Thyroid gland (tissue), 4 donors: Measurements from ENCODE around the gene SETD1A. TPM values are rescaled to one million over a fixed set of nuclear protein-coding genes. Genes with fewer than 3 reads are reported as not detected.

Experiments used
- DNase-seq, 2 donors: peaks; one replicate each; pipeline ENCODE4 v3.0.0-alpha.2; 2019
- H3K27ac ChIP-seq, 3 donors: fragments of 200-600 bp; sonication (generic); 1 replicate in 2 of 3; 2 replicates in 1 of 3; pipeline ENCODE4 v1.5.1; 2016 to 2019; ENCODE audit warnings: mild to moderate bottlenecking in 1 of 3, moderate library complexity in 1 of 3
- H3K27me3 ChIP-seq: fragments of 200-600 bp; sonication (generic); one replicate; pipeline ENCODE4 v1.5.1; 2019
- H3K36me3 ChIP-seq, 2 donors: fragments of 200-600 bp; sonication (generic); one replicate each; pipeline ENCODE4 v1.5.1; 2016 to 2019
- H3K4me1 ChIP-seq, 2 donors: fragments of 200-600 bp; sonication (generic); one replicate each; pipeline ENCODE4 v1.5.1; 2017 to 2019
- H3K4me3 ChIP-seq, 3 donors: fragments of 200-600 bp; sonication (generic); replicated peaks in 1 of 3; 1 replicate in 2 of 3; 2 replicates in 1 of 3; pipeline ENCODE4 v1.5.1; 2016; ENCODE audit warnings: mild to moderate bottlenecking in 1 of 3
- H3K9me3 ChIP-seq: fragments of 200-600 bp; sonication (generic); one replicate; pipeline ENCODE4 v1.5.1; 2017
- POLR2A ChIP-seq, 2 donors: fragments of 450-650 bp; IDR thresholded peaks; one replicate each; pipeline ENCODE4 v1.6.1; 2017; ENCODE audit warnings: antibody characterized with exemption in 2 of 2, mild to moderate bottlenecking in 2 of 2, moderate library complexity in 1 of 2
- WGBS, 2 donors: methylation state at CpG; one replicate each; pipeline ENCODE4 v1.1.5; 2017; 5-methylcytosine and 5-hydroxymethylcytosine counted together
- intact Hi-C: fragments of 100-400 bp; cut with DNase I; formaldehyde crosslinking; loops from one replicate; pipeline ENCODE4 v1.15.1; 2023
- total RNA-seq, 4 donors: library from RNA; depleted of rRNA; stranded (reverse); fragments of >200 nt; gene quantifications; one replicate each; pipeline ENCODE4 v1.2.3, GENCODE V29; 2016
- TF ChIP-seq, protein P1 (sequence below), 6 experiments: fragments of 200-600 bp in 3 of 6; fragments of 450-650 bp in 3 of 6; sonication (generic) in 3 of 6; IDR thresholded peaks; one replicate each; pipeline ENCODE4 v1.5.1; 2016 to 2019; ENCODE audit warnings: antibody characterized with exemption in 6 of 6, mild to moderate bottlenecking in 2 of 6, inconsistent platforms in 1 of 6, moderate library complexity in 1 of 6

Gene SETD1A
- total RNA-seq, result 10 to 100 TPM in 2 of 4 donors, 1 to 10 TPM in 2; 7.7 to 11.4 (median 9.2) TPM

DNA sequence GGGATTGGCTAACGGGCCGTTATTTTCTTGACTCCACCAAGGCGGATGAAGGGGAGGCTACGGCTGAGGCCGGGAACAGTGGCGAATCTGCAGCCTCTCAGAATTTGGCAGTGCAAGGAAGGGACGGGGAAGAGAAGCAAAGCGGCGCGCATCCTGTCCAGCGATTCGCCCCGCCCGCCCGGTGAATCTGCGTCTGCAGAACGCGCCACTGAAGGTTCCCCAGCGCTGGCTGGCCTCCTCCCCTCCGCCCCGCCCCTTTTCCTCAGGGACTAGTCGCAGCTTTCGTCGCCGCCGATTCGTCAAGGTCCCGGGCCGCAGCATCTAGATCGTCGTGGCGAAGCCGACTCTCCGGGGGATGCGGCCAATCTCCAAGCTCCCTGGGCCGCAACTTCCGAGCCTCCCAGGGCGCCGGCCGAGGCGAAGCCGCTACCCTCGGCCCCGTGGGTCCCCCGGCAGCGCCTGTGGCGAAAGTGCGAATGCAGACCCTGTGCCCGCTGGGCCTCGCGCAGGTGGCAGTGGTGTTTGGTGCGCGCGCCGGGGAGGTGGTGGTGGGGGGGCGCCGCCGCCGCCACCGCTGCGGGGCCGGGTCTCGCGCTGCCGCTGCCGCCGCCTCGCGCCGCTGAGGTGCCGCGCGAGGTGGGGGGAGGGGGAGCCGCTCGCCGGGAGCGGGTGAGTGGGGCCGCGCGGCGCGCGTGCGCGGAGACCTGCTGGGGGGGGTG is at the start of gene SETD1A:
Gene SETD1A (plus strand): TSS at position 299 of the 719 bp plus-strand sequence. CDS start 978 bp downstream, outside the sequence.
- Histone ChIP-seq H3K4me3 (peak within 1 kb of the TSS; percentile 67 to 90 (median 70)), H3K27ac (peak within 1 kb of the TSS; percentile 93 to 99 (median 95)), H3K4me1 (peaks cover 8 to 14% of the 10 kb centered on the region in 2 donors), H3K9me3 (no peaks in the 10 kb centered on the region), H3K27me3 (no peaks in the 10 kb centered on the region), H3K36me3 (peaks cover 27 to 34% of the 10 kb centered on the region in 2 donors)
- intact Hi-C loops, result no loop called here
- DNase-seq, result peak; percentile 98 to 99
- peak in 1 of 2 donors; percentile 58 for TF ChIP-seq POLR2A (IDR thresholded peaks at IDR 0.05)
- TF ChIP-seq, protein P1, sequence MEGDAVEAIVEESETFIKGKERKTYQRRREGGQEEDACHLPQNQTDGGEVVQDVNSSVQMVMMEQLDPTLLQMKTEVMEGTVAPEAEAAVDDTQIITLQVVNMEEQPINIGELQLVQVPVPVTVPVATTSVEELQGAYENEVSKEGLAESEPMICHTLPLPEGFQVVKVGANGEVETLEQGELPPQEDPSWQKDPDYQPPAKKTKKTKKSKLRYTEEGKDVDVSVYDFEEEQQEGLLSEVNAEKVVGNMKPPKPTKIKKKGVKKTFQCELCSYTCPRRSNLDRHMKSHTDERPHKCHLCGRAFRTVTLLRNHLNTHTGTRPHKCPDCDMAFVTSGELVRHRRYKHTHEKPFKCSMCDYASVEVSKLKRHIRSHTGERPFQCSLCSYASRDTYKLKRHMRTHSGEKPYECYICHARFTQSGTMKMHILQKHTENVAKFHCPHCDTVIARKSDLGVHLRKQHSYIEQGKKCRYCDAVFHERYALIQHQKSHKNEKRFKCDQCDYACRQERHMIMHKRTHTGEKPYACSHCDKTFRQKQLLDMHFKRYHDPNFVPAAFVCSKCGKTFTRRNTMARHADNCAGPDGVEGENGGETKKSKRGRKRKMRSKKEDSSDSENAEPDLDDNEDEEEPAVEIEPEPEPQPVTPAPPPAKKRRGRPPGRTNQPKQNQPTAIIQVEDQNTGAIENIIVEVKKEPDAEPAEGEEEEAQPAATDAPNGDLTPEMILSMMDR (IDR thresholded peaks at IDR 0.05), result peak in 2 of 6 experiments; percentile 1 to 3
- WGBS, 2 donors, result 0 to 1% methylated on average over 17 to 21 of the region's 85 CpGs

DNA sequence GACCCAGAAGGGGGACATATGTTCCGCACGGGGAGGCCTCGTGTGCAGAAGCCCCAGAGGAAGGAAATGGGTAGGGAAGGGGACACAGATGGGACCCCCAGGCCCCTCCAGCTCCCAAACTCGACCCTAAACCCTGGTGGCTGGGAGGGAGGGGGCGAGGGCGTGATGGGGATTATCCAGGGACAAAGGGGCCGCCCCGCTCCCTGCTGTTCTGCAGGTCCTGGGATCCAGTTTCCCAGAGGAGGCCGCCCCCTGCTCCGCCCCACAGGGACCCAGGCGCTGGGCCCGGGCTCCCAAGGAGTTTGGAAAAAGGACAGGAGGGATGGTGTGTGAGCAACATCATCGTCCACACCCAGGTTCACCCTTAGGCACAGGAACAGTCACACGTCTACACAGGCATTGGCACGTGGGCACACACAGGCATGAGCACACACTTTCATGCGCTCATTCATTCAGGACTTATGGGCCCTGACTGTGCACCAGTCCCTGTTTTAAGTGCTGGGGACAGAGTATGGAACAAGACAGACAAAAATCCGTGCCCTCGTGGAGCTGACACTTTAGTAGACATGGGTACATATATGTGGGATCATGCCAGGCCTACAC is 47.0 kb upstream of the SETD1A start:
- H3K9me3 ChIP-seq, result no peaks in the 10 kb centered on the region
- 71 to 74% methylated on average over 14 to 17 of the region's 18 CpGs for WGBS, 2 donors
- H3K27me3 ChIP-seq, result no peaks in the 10 kb centered on the region
- TF ChIP-seq POLR2A (IDR thresholded peaks at IDR 0.05), result no peak
- TF ChIP-seq, protein P1 (IDR thresholded peaks at IDR 0.05), result no peak
- no peak overlapping the region for H3K4me3 ChIP-seq
- DNase-seq, result no peak
- H3K27ac ChIP-seq, result no peak overlapping the region
- intact Hi-C loops, result no loop called here
- H3K36me3 ChIP-seq, result no peaks in the 10 kb centered on the region
- no peaks in the 10 kb centered on the region for H3K4me1 ChIP-seq

DNA sequence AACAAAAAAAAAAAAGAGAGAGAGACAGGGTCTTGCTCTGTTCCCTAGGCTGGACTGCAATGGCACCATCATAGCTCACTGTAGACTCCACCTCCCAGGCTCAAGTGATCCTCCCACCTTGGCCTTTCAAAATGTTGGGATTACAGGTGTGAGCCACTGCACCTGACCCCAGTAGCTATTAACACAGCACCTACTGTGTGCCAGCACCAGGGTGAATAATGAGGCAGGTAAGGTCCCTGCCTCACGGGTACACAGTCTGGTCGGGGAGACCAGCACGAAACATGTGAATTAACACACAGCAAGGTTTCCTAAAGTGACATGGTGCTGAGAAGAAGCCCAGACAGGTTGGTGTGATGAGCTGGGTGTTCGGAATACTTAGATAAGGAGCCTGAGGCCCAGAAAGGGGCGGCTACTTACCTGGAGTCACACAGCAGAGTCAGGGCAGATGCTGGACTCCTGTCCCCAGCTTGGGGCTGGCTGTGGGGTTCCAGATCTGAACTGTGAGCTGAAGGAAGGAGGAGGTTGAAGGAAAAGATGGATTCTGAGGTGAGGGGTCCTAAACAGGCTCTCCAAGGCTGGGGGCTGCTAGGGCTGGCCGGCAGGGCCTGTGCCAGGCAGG is 44.7 kb upstream of the SETD1A start:
- intact Hi-C loops, result no loop called here
- Histone ChIP-seq H3K27me3 (no peaks in the 10 kb centered on the region), H3K27ac (no peak overlapping the region), H3K4me3 (no peak overlapping the region), H3K4me1 (no peaks in the 10 kb centered on the region), H3K9me3 (no peaks in the 10 kb centered on the region), H3K36me3 (no peaks in the 10 kb centered on the region)
- TF ChIP-seq, protein P1 (IDR thresholded peaks at IDR 0.05), result no peak
- no peak for TF ChIP-seq POLR2A (IDR thresholded peaks at IDR 0.05)
- 90 to 99% methylated on average over 6 of the region's 6 CpGs for WGBS, 2 donors
- DNase-seq, result no peak

DNA sequence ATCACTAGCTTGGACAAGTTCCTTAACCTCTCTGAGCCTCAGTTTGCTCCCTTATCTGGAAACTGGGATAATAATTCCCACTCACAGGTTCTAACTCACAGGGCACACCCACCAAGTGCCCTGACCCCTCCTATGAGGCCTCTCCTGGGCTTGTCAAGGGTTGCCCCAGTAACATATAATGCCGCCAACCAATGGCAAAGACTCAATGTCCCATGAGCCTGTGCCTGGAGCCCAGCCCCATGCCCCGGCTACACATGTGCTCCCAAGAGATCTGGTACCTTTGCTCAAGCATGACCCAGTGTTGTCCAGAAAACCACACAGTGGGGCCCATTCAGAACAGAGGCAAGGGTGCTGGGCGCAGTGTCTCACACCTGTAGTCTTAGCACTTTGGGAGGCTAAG is 42.7 kb upstream of the SETD1A start:
- Histone ChIP-seq H3K9me3 (no peaks in the 10 kb centered on the region), H3K27ac (no peak overlapping the region), H3K4me3 (no peak overlapping the region), H3K27me3 (no peaks in the 10 kb centered on the region), H3K36me3 (no peaks in the 10 kb centered on the region), H3K4me1 (no peaks in the 10 kb centered on the region)
- 90 to 97% methylated on average over 2 to 3 of the region's 3 CpGs for WGBS, 2 donors
- TF ChIP-seq, protein P1 (IDR thresholded peaks at IDR 0.05), result no peak
- no peak for TF ChIP-seq POLR2A (IDR thresholded peaks at IDR 0.05)
- no peak for DNase-seq
- intact Hi-C loops, result no loop called here
